K562 (cell line): ENCODE results near the gene CZIB. TPM values are rescaled to one million over a fixed set of nuclear protein-coding genes. Genes with fewer than 3 reads are reported as not detected.

Experiments
- ATAC-seq: fragments of 200-7000 bp; cut with Tn5 transposase; 3 replicates; pipeline ENCODE4 v1.9.1; 2020; ENCODE audit warnings: moderate library complexity
- BruUV-seq: library from RNA; stranded (reverse); fragments of 400-500 nt; replicated peaks from 2 replicates; lab custom pipeline; 2021; lab: Mats Ljungman, UMichigan
- CTCF ChIA-PET: fragments of 300-600 bp; formaldehyde crosslinking; extraction: SDS; loops from one replicate; lab custom pipeline; 2021; ENCODE audit warnings: low intra/inter-chr PET ratio; lab: Yijun Ruan, JAX
- POLR2A ChIA-PET: fragments of 300-600, 350-650 bp; sonication (Branson Sonifier 250); formaldehyde crosslinking; extraction: SDS; loops from one replicate; lab custom pipeline; 2021; ENCODE audit warnings: antibody characterized with exemption, inconsistent platforms; lab: Yijun Ruan, JAX
- DNase-seq, 4 experiments: peaks; one replicate each; pipeline versions ENCODE4 v3.0.0 to v3.0.0-alpha.2; 2011 to 2018; ENCODE audit warnings: low spot score in 3 of 4, mixed read lengths in 3 of 4; ENCODE audit errors: extremely low read depth in 1 of 4
- FAIRE-seq: peaks from 2 replicates; lab custom pipeline; 2011; peaks lifted over from hg19 to GRCh38; lab: Jason Lieb, UNC
- H2AFZ ChIP-seq: 2 replicates; pipeline ENCODE4 v1.6.0; 2011; ENCODE audit warnings: low read depth, low read length, control low read depth, inconsistent platforms
- H3K27ac ChIP-seq: fragments of 200-600 bp; 3 replicates; pipeline ENCODE4 v1.8.0; 2011; ENCODE audit warnings: low read depth, mild to moderate bottlenecking, control low read depth, inconsistent platforms, low read length, moderate library complexity, mixed read lengths; ENCODE audit errors: extremely low read depth
- H3K27me3 ChIP-seq, 2 experiments: fragments of 300-600 bp in 1 of 2; 2 replicates in 1 of 2; 3 replicates in 1 of 2; pipeline versions ENCODE4 v1.6.0 to v1.8.0; 2011; ENCODE audit warnings: inconsistent platforms in 2 of 2, low read length in 2 of 2, mild to moderate bottlenecking in 1 of 2, mixed read lengths in 1 of 2, moderate library complexity in 1 of 2; ENCODE audit not compliant: control insufficient read depth in 2 of 2, insufficient read depth in 2 of 2
- H3K36me3 ChIP-seq: fragments of 300-600 bp; 3 replicates; pipeline ENCODE4 v1.8.0; 2011; ENCODE audit warnings: mild to moderate bottlenecking, low read length, inconsistent platforms; ENCODE audit not compliant: control insufficient read depth, insufficient read depth
- H3K4me1 ChIP-seq, 2 experiments: fragments of 200-600 bp in 1 of 2; replicated peaks in 1 of 2; 2 replicates in 1 of 2; 3 replicates in 1 of 2; pipeline versions ENCODE4 v1.5.1 to v1.8.0; 2011; ENCODE audit warnings: inconsistent platforms in 2 of 2, low read length in 2 of 2, mild to moderate bottlenecking in 1 of 2, mixed read lengths in 1 of 2, moderate library complexity in 1 of 2; ENCODE audit not compliant: control insufficient read depth in 2 of 2, insufficient read depth in 2 of 2
- H3K4me2 ChIP-seq: 2 replicates; pipeline ENCODE4 v1.6.1; 2011; ENCODE audit warnings: low read length, control low read depth, inconsistent platforms, mixed read lengths; ENCODE audit not compliant: insufficient read depth
- H3K4me3 ChIP-seq: fragments of 200-600 bp; sonication (generic), shearing (Covaris generic); 2 replicates; pipeline ENCODE4 v1.5.1; 2016; ENCODE audit warnings: control low read depth, inconsistent platforms
- H3K79me2 ChIP-seq: fragments of 200-600 bp; 3 replicates; pipeline ENCODE4 v1.8.0; 2011; ENCODE audit warnings: low read length, inconsistent platforms; ENCODE audit not compliant: control insufficient read depth, insufficient read depth
- H3K9ac ChIP-seq, 2 experiments: 2 replicates each; pipeline versions ENCODE4 v1.6.0 to v1.6.1; 2011; ENCODE audit warnings: low read depth in 2 of 2, low read length in 2 of 2, control low read depth in 1 of 2, inconsistent platforms in 1 of 2, mild to moderate bottlenecking in 1 of 2, mixed read lengths in 1 of 2; ENCODE audit not compliant: insufficient read depth in 1 of 2
- H3K9me1 ChIP-seq: one replicate; pipeline ENCODE4 v1.6.0; 2011; ENCODE audit warnings: inconsistent platforms, mild to moderate bottlenecking, low read length, moderate library complexity; ENCODE audit not compliant: control insufficient read depth, insufficient read depth
- H3K9me3 ChIP-seq: replicated peaks from 2 replicates; pipeline ENCODE4 v1.5.1; 2011; ENCODE audit warnings: low read depth, low read length, inconsistent platforms; ENCODE audit not compliant: control insufficient read depth, insufficient read depth
- H4K20me1 ChIP-seq: replicated peaks from 2 replicates; pipeline ENCODE4 v1.6.1; 2011; ENCODE audit warnings: low read length, inconsistent platforms, mixed read lengths; ENCODE audit not compliant: control insufficient read depth, insufficient read depth
- CREBBP ChIP-seq: IDR thresholded peaks from one replicate; pipeline ENCODE4 v1.6.1; 2012; ENCODE audit warnings: low read depth, mild to moderate bottlenecking, control low read depth, inconsistent platforms, low read length
- ETV6 ChIP-seq, 3 experiments: fragments of 150-350 bp in 1 of 3; sonication (generic) in 1 of 3; formaldehyde crosslinking in 1 of 3; IDR thresholded peaks; 2 replicates each; pipeline versions ENCODE4 v1.6.1 to v1.8.0; 2014 to 2022; ENCODE audit warnings: borderline replicate concordance in 2 of 3, low read depth in 2 of 3, antibody characterized with exemption in 1 of 3, low read length in 1 of 3, mild to moderate bottlenecking in 1 of 3, missing genetic modification reagents in 1 of 3
- HCFC1 ChIP-seq: IDR thresholded peaks from 2 replicates; pipeline ENCODE4 v1.6.1; 2012; ENCODE audit warnings: low read depth, low read length, improper control_type of control experiment
- HMGN3 ChIP-seq: IDR thresholded peaks from 2 replicates; pipeline ENCODE4 v1.6.1; 2011; ENCODE audit warnings: borderline replicate concordance, low read depth, mild to moderate bottlenecking, mixed read lengths, low read length; ENCODE audit not compliant: insufficient read length; ENCODE audit errors: extremely low read depth
- NFIX ChIP-seq: fragments of 250-450 bp; sonication (Bioruptor Pico); IDR thresholded peaks from 2 replicates; pipeline ENCODE4 v1.4.0; 2020; ENCODE audit warnings: low read depth, mild to moderate bottlenecking, moderate library complexity
- NFYB ChIP-seq: IDR thresholded peaks from 2 replicates; pipeline ENCODE4 v1.6.1; 2011; ENCODE audit warnings: mild to moderate bottlenecking, moderate library complexity; ENCODE audit not compliant: insufficient read length; ENCODE audit errors: extremely low read depth
- NUFIP1 ChIP-seq: fragments of 450-650 bp; IDR thresholded peaks from 2 replicates; pipeline ENCODE4 v1.6.1; 2018; ENCODE audit not compliant: partially characterized antibody
- PHB ChIP-seq: fragments of 250-450 bp; sonication (Bioruptor Pico); IDR thresholded peaks from 2 replicates; pipeline ENCODE4 v1.5.0; 2021
- RBBP5 ChIP-seq: fragments of 200-600 bp; sonication (generic); IDR thresholded peaks from 2 replicates; pipeline ENCODE4 v1.6.1; 2012; ENCODE audit warnings: borderline replicate concordance, mild to moderate bottlenecking, low read length, control low read depth, inconsistent platforms; ENCODE audit not compliant: insufficient read depth, poor library complexity, severe bottlenecking
- ZBED1 ChIP-seq: IDR thresholded peaks from 2 replicates; pipeline ENCODE4 v1.6.1; 2014
- ZBTB33 ChIP-seq: sonication (generic); formaldehyde crosslinking; IDR thresholded peaks from 2 replicates; pipeline ENCODE4 v1.8.1; 2023; ENCODE audit warnings: mild to moderate bottlenecking, missing genetic modification reagents
- ZKSCAN1 ChIP-seq: fragments of 150-350 bp; IDR thresholded peaks from 2 replicates; pipeline ENCODE4 v1.6.1; 2016; ENCODE audit warnings: low read depth, low read length
- ZNF23 ChIP-seq: fragments of 250-450 bp; sonication (Bioruptor Pico); IDR thresholded peaks from 2 replicates; pipeline ENCODE4 v1.4.0; 2020; ENCODE audit warnings: mild to moderate bottlenecking
- WGBS: fragments of 100-300 bp; shearing (Covaris generic); methylation state at CpG from one replicate; pipeline ENCODE4 v1.1.6; 2016; ENCODE audit warnings: low coverage, mixed read lengths; ENCODE audit not compliant: insufficient coverage; ENCODE audit errors: missing lambda C conversion rate; 5-methylcytosine and 5-hydroxymethylcytosine counted together
- in situ Hi-C: fragments of 300-500 bp; cut with MboI; formaldehyde crosslinking; loops from 4 replicates; pipeline ENCODE4 v1.15.0; 2018; ENCODE audit warnings: inconsistent platforms, mixed read lengths
- intact Hi-C: fragments of 100-400 bp; cut with micrococcal nuclease; formaldehyde crosslinking; loops from 2 replicates; pipeline ENCODE4 v1.14.2; 2022
- polyA plus RNA-seq, 8 experiments: library from polyadenylated mRNA; depleted of rRNA in 4 of 8; stranded (reverse) in 5 of 8; unstranded in 3 of 8; fragments of >200 nt; fragmentation: Nextera tagmentation in 2 of 8; fragmentation: Illumina TruSeq in 1 of 8; extraction: Ambion mirVana in 2 of 8; extraction: Trizol in 1 of 8; gene quantifications; 2 replicates each; pipeline versions ENCODE4 v1.2.1 to v1.2.3, GENCODE V29; 2011 to 2014; ENCODE audit warnings: inconsistent platforms in 1 of 8, missing spikeins in 1 of 8
- total RNA-seq, 7 experiments: library from RNA; depleted of rRNA in 6 of 7; stranded (reverse); fragments of >200 nt in 6 of 7; fragmentation: Illumina TruSeq in 2 of 7; extraction: Trizol in 2 of 7; gene quantifications; 2 replicates each; pipeline versions ENCODE4 v1.2.1 to v1.2.3, GENCODE V29; 2011 to 2021; ENCODE audit warnings: low replicate concordance in 1 of 7
- TF ChIP-seq, protein P1 (sequence below): fragments of 250-450 bp; sonication (Bioruptor Pico); IDR thresholded peaks from 2 replicates; pipeline ENCODE4 v1.8.0; 2022; ENCODE audit warnings: inconsistent platforms, mild to moderate bottlenecking, moderate library complexity, borderline replicate concordance
- TF ChIP-seq, protein P2 (sequence below): sonication (generic); formaldehyde crosslinking; IDR thresholded peaks from 2 replicates; pipeline ENCODE4 v1.8.0; 2022; ENCODE audit warnings: mild to moderate bottlenecking, missing genetic modification reagents

Gene CZIB
- total and polyA plus RNA-seq, 9 of the 15 experiments (the other 6 are each of a cell fraction or from before 2014, with no cell fraction given): 52.6 to 111 (median 80.0) TPM

- Histone ChIP-seq H3K27ac (no peak overlapping the region), H2AFZ (no peak overlapping the region), H4K20me1 (no peaks in the 10 kb centered on the region), H3K9me1 (no peaks in the 10 kb centered on the region), H3K36me3 (peaks cover 57% of the 10 kb centered on the region), H3K4me1 (no peaks in the 10 kb centered on the region), H3K27me3 (no peaks in the 10 kb centered on the region), H3K79me2 (no peaks in the 10 kb centered on the region), H3K4me3 (no peak overlapping the region), H3K9ac (no peak overlapping the region), H3K9me3 (peaks cover 15% of the 10 kb centered on the region), H3K4me2 (no peak overlapping the region)
- ATAC-seq (no peak), FAIRE-seq (no peak), DNase-seq (no peak)
- intact Hi-C loops: no loop called here
- in situ Hi-C loops: no loop called here
- CTCF ChIA-PET: no interaction called here
- POLR2A ChIA-PET: interaction anchor here (0.6 to 2.4 kb wide), 2 partner anchors 15 to 26 kb away, joined by 4 to 13 read pairs; no protein-coding TSS in a partner anchor
- no peak for TF ChIP-seq NFYB
- TF ChIP-seq ETV6 (IDR thresholded peaks at IDR 0.05; ENCODE audit: borderline replicate concordance in 1 of 2, low read depth in 2 of 2, low read length in 1 of 2): no peak
- TF ChIP-seq ETV6 (CRISPR knock-in tag; IDR thresholded peaks at IDR 0.05; ENCODE audit: borderline replicate concordance): no peak
- no peak for TF ChIP-seq ZNF23 (CRISPR knock-in tag)
- TF ChIP-seq PHB: no peak
- TF ChIP-seq, protein P1, sequence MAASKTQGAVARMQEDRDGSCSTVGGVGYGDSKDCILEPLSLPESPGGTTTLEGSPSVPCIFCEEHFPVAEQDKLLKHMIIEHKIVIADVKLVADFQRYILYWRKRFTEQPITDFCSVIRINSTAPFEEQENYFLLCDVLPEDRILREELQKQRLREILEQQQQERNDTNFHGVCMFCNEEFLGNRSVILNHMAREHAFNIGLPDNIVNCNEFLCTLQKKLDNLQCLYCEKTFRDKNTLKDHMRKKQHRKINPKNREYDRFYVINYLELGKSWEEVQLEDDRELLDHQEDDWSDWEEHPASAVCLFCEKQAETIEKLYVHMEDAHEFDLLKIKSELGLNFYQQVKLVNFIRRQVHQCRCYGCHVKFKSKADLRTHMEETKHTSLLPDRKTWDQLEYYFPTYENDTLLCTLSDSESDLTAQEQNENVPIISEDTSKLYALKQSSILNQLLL: no peak
- TF ChIP-seq NFIX (CRISPR knock-in tag): no peak
- TF ChIP-seq NUFIP1: no peak
- TF ChIP-seq ZKSCAN1: no peak
- TF ChIP-seq ZBED1: no peak
- TF ChIP-seq ZBTB33 (CRISPR knock-in tag): no peak
- TF ChIP-seq CREBBP: no peak
- TF ChIP-seq RBBP5: no peak
- no peak for TF ChIP-seq HMGN3
- no peak for TF ChIP-seq HCFC1
- TF ChIP-seq, protein P2, sequence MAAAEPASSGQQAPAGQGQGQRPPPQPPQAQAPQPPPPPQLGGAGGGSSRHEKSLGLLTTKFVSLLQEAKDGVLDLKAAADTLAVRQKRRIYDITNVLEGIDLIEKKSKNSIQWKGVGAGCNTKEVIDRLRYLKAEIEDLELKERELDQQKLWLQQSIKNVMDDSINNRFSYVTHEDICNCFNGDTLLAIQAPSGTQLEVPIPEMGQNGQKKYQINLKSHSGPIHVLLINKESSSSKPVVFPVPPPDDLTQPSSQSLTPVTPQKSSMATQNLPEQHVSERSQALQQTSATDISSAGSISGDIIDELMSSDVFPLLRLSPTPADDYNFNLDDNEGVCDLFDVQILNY (CRISPR knock-in tag): no peak
- WGBS: 70% methylated on average over 7 of the region's 7 CpGs
- BruUV-seq: no TSS peak
These were observed 10.1 kb downstream of the CZIB start for GRCh38 chr1:53210352-53210751.
